Endothelial cell of umbilical vein (primary cell): ENCODE results near the gene SLC36A3. TPM values are rescaled to one million over a fixed set of nuclear protein-coding genes. Genes with fewer than 3 reads are reported as not detected.

ENCODE experiments used
- BruUV-seq: library from RNA; stranded (reverse); fragments of 400-500 nt; replicated peaks from 2 replicates; lab custom pipeline; 2021; lab: Mats Ljungman, UMichigan
- CTCF ChIA-PET: fragments of 300-600, 350-600 bp; sonication (Branson Sonifier 250); formaldehyde crosslinking; loops from one replicate; lab custom pipeline; 2021; ENCODE audit warnings: antibody characterized with exemption, inconsistent platforms; lab: Charles Lee
- POLR2A ChIA-PET: fragments of 300-600, 350-600 bp; sonication (Branson Sonifier 250); formaldehyde crosslinking; loops from one replicate; lab custom pipeline; 2021; ENCODE audit warnings: antibody characterized with exemption, inconsistent platforms; lab: Charles Lee
- DNase-seq: peaks from one replicate; pipeline ENCODE4 v3.0.0-alpha.2; 2011; ENCODE audit warnings: low read depth, low spot score
- FAIRE-seq: peaks from 2 replicates; lab custom pipeline; 2011; peaks lifted over from hg19 to GRCh38; lab: Jason Lieb, UNC
- H2AFZ ChIP-seq: 2 replicates; pipeline ENCODE4 v1.6.0; 2012; ENCODE audit warnings: low read depth, low read length, control low read depth, inconsistent platforms
- H3K27ac ChIP-seq: 2 replicates; pipeline ENCODE4 v1.5.1; 2011; ENCODE audit warnings: low read depth, mild to moderate bottlenecking, control low read depth, low read length, moderate library complexity; ENCODE audit not compliant: insufficient read depth
- H3K27me3 ChIP-seq, 2 experiments: 2 replicates each; pipeline versions ENCODE4 v1.6.0 to v1.6.1; 2011; ENCODE audit warnings: low read length in 2 of 2, mixed read lengths in 1 of 2; ENCODE audit not compliant: control insufficient read depth in 2 of 2, insufficient read depth in 2 of 2
- H3K36me3 ChIP-seq, 2 experiments: 2 replicates in 1 of 2; 3 replicates in 1 of 2; pipeline ENCODE4 v1.5.1; 2011; ENCODE audit warnings: low read length in 2 of 2, mild to moderate bottlenecking in 1 of 2, moderate library complexity in 1 of 2; ENCODE audit not compliant: control insufficient read depth in 2 of 2, insufficient read depth in 2 of 2; ENCODE audit errors: extremely low read depth in 1 of 2
- H3K4me1 ChIP-seq: 3 replicates; pipeline ENCODE4 v1.5.1; 2011; ENCODE audit warnings: mild to moderate bottlenecking, low read length; ENCODE audit not compliant: control insufficient read depth, insufficient read depth; ENCODE audit errors: extremely low read depth
- H3K4me2 ChIP-seq: 2 replicates; pipeline ENCODE4 v1.6.1; 2011; ENCODE audit warnings: low read length, control low read depth, mixed read lengths; ENCODE audit not compliant: insufficient read depth
- H3K4me3 ChIP-seq, 3 experiments: fragments of 200-600 bp in 1 of 3; sonication (generic), shearing (Covaris generic) in 1 of 3; replicated peaks in 1 of 3; 2 replicates each; pipeline ENCODE4 v1.5.1; 2011 to 2016; ENCODE audit warnings: control low read depth in 3 of 3, low read length in 3 of 3, mild to moderate bottlenecking in 2 of 3, inconsistent platforms in 1 of 3, low read depth in 1 of 3, moderate library complexity in 1 of 3; ENCODE audit not compliant: insufficient read depth in 1 of 3
- H3K79me2 ChIP-seq: 2 replicates; pipeline ENCODE4 v1.6.0; 2012; ENCODE audit warnings: low read length, inconsistent platforms; ENCODE audit not compliant: control insufficient read depth, insufficient read depth
- H3K9ac ChIP-seq: replicated peaks from 2 replicates; pipeline ENCODE3; 2011; ENCODE audit warnings: low read length, control low read depth; ENCODE audit not compliant: insufficient read depth; ENCODE audit errors: extremely low read depth
- H3K9me1 ChIP-seq: replicated peaks from 3 replicates; pipeline ENCODE4 v1.6.0; 2011; ENCODE audit warnings: mild to moderate bottlenecking, low read length; ENCODE audit not compliant: control insufficient read depth, insufficient read depth; ENCODE audit errors: extremely low read depth
- H3K9me3 ChIP-seq: replicated peaks from 2 replicates; pipeline ENCODE4 v1.5.1; 2012; ENCODE audit warnings: low read length, inconsistent platforms; ENCODE audit not compliant: control insufficient read depth, insufficient read depth
- H4K20me1 ChIP-seq: replicated peaks from 2 replicates; pipeline ENCODE3; 2011; ENCODE audit warnings: mild to moderate bottlenecking, low read length; ENCODE audit not compliant: control insufficient read depth, insufficient read depth; ENCODE audit errors: extremely low read depth
- EZH2 ChIP-seq: IDR thresholded peaks from 2 replicates; pipeline ENCODE4 v1.6.1; 2012; ENCODE audit warnings: borderline replicate concordance, low read depth, mild to moderate bottlenecking, moderate library complexity, low read length, inconsistent platforms; ENCODE audit not compliant: severe bottlenecking
- FOS ChIP-seq: IDR thresholded peaks from 2 replicates; pipeline ENCODE4 v1.6.1; 2011; ENCODE audit warnings: mild to moderate bottlenecking, low read length, moderate library complexity, borderline replicate concordance; ENCODE audit not compliant: insufficient read depth
- GATA2 ChIP-seq: IDR thresholded peaks from 2 replicates; pipeline ENCODE4 v1.7.0; 2011; ENCODE audit warnings: low read depth, mild to moderate bottlenecking, moderate library complexity, mixed read lengths, low read length; ENCODE audit not compliant: insufficient read length, insufficient read depth
- JUN ChIP-seq: IDR thresholded peaks from 2 replicates; pipeline ENCODE4 v1.6.1; 2011; ENCODE audit warnings: borderline replicate concordance, low read depth; ENCODE audit not compliant: insufficient read length, insufficient read depth
- MYC ChIP-seq: IDR thresholded peaks from one replicate; pipeline ENCODE4 v1.6.1; 2011; ENCODE audit warnings: mild to moderate bottlenecking, low read depth, low read length
- POLR2A ChIP-seq: IDR thresholded peaks from 2 replicates; pipeline ENCODE4 v1.6.1; 2012; ENCODE audit warnings: low read depth, mild to moderate bottlenecking, control low read depth, low read length
- POLR2AphosphoS5 ChIP-seq: IDR thresholded peaks from 2 replicates; pipeline ENCODE4 v1.6.1; 2012; ENCODE audit warnings: low read depth, mild to moderate bottlenecking, control low read depth, low read length, moderate library complexity; ENCODE audit not compliant: insufficient read depth
- dilution Hi-C: fragments of 300-500 bp; cut with MboI; formaldehyde crosslinking; loops from one replicate; pipeline ENCODE4 v1.15.0; 2019; ENCODE audit warnings: low sequenced_read_pairs; ENCODE audit not compliant: extremely low pct_ligation_motif_present
- intact Hi-C: fragments of 100-400 bp; cut with micrococcal nuclease; formaldehyde crosslinking; loops from one replicate; pipeline ENCODE4 v1.10.0; 2022
- polyA plus RNA-seq, 4 experiments: library from polyadenylated mRNA; depleted of rRNA in 3 of 4; stranded (reverse) in 3 of 4; unstranded in 1 of 4; fragments of >200 nt; gene quantifications; 2 replicates each; pipeline versions ENCODE4 v1.2.1 to v1.2.3, GENCODE V29; 2011 to 2012; ENCODE audit warnings: missing spikeins in 1 of 4
- total RNA-seq: library from RNA; stranded (reverse); gene quantifications from 2 replicates; pipeline ENCODE4 v1.2.3, GENCODE V29; 2021
- TF ChIP-seq, protein P1 (sequence below): IDR thresholded peaks from 2 replicates; pipeline ENCODE4 v1.6.1; 2011; ENCODE audit not compliant: insufficient read depth, insufficient read length
- TF ChIP-seq, protein P2 (sequence below), 2 donors: IDR thresholded peaks; 1 replicate in 1 of 2; 2 replicates in 1 of 2; pipeline ENCODE4 v1.5.1; 2011; ENCODE audit warnings: low read length in 2 of 2, mild to moderate bottlenecking in 2 of 2, moderate library complexity in 2 of 2, control low read depth in 1 of 2, inconsistent platforms in 1 of 2, low read depth in 1 of 2; ENCODE audit not compliant: insufficient read depth in 1 of 2; ENCODE audit errors: extremely low read depth in 1 of 2

The SLC36A3 gene
- total and polyA plus RNA-seq, 2 donors (not counting 3 experiments of a cell fraction or from before 2014, with no cell fraction given): not detected

DNA sequence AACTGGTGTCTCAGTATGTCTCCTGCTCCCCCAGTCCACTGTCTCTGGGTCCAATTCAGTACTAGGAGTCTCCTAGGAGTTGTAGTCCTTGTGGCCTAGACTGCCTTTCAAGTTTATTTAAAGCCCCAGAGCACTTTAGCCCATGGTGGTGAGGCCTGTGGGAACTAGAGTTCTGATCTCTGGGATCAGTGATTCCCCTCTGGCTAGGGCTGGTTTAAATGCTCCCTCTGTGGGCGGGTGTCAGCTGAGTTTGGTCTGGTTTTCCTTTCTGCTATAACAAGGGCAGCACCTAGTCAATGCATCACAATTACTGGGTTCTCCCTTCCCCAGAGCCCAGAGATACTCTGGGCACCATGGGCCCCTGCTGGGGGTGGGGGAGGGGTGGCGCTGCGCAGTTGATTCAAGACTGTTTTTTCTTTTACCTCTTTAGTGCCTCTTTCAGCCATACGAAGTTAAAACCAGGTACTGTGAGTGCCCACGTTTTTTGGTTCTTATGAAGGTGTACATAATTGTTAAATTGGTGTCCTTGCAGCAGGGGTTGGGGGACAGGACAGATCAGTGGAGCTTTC lies 9.3 kb upstream of the SLC36A3 start:
- TF ChIP-seq, protein P1, sequence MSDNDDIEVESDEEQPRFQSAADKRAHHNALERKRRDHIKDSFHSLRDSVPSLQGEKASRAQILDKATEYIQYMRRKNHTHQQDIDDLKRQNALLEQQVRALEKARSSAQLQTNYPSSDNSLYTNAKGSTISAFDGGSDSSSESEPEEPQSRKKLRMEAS: no peak
- TF ChIP-seq, protein P2, sequence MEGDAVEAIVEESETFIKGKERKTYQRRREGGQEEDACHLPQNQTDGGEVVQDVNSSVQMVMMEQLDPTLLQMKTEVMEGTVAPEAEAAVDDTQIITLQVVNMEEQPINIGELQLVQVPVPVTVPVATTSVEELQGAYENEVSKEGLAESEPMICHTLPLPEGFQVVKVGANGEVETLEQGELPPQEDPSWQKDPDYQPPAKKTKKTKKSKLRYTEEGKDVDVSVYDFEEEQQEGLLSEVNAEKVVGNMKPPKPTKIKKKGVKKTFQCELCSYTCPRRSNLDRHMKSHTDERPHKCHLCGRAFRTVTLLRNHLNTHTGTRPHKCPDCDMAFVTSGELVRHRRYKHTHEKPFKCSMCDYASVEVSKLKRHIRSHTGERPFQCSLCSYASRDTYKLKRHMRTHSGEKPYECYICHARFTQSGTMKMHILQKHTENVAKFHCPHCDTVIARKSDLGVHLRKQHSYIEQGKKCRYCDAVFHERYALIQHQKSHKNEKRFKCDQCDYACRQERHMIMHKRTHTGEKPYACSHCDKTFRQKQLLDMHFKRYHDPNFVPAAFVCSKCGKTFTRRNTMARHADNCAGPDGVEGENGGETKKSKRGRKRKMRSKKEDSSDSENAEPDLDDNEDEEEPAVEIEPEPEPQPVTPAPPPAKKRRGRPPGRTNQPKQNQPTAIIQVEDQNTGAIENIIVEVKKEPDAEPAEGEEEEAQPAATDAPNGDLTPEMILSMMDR (IDR thresholded peaks at IDR 0.05; ENCODE audit: extremely low read depth in 1 of 2, insufficient read depth in 1 of 2, low read depth in 1 of 2, low read length in 2 of 2): no peak
- TF ChIP-seq EZH2 (no peak), JUN (no peak), POLR2A (no peak), MYC (no peak), FOS (no peak), GATA2 (no peak), POLR2AphosphoS5 (no peak)
- no peaks in the 10 kb centered on the region for H3K9me3 ChIP-seq
- H3K4me1 ChIP-seq: no peaks in the 10 kb centered on the region
- H3K9me1 ChIP-seq: no peaks in the 10 kb centered on the region
- CTCF ChIA-PET: interaction anchor here (0.6 kb wide), 1 partner anchor 219 kb away, joined by 3 read pairs; no protein-coding TSS in a partner anchor
- no peak for FAIRE-seq
- H3K4me3 ChIP-seq: no peak overlapping the region
- H3K79me2 ChIP-seq: no peaks in the 10 kb centered on the region
- H3K27ac ChIP-seq: no peak overlapping the region
- dilution Hi-C loops: no loop called here
- no peaks in the 10 kb centered on the region for H4K20me1 ChIP-seq
- BruUV-seq: no TSS peak
- POLR2A ChIA-PET: no interaction called here
- H3K4me2 ChIP-seq: no peak overlapping the region
- no peaks in the 10 kb centered on the region for H3K27me3 ChIP-seq
- DNase-seq: no peak
- intact Hi-C loops: loop anchor here (10.0 kb wide), 2 partner anchors 148 to 192 kb away; no protein-coding TSS in a partner anchor
- no peak overlapping the region for H2AFZ ChIP-seq
- no peak overlapping the region for H3K9ac ChIP-seq
- H3K36me3 ChIP-seq: no peaks in the 10 kb centered on the region
